H7 (cell line): ENCODE data around the gene AK8. TPM values are rescaled to one million over a fixed set of nuclear protein-coding genes. Genes with fewer than 3 reads are reported as not detected.

ENCODE experiments used
- DNase-seq: peaks from one replicate; pipeline ENCODE4 v3.0.0; 2012
- H3K27me3 ChIP-seq: 2 replicates; pipeline ENCODE4 v1.6.0; 2011; ENCODE audit warnings: mild to moderate bottlenecking, low read length; ENCODE audit not compliant: control insufficient read depth, insufficient read depth
- H3K36me3 ChIP-seq: replicated peaks from 2 replicates; pipeline ENCODE4 v1.5.1; 2011; ENCODE audit warnings: low read length; ENCODE audit not compliant: control insufficient read depth, insufficient read depth
- H3K4me3 ChIP-seq: 2 replicates; pipeline ENCODE4 v1.5.1; 2011; ENCODE audit warnings: low read depth, mild to moderate bottlenecking, control low read depth, low read length, moderate library complexity; ENCODE audit not compliant: insufficient read depth
- total RNA-seq: library from RNA; depleted of rRNA; stranded (reverse); fragments of >200 nt; shearing (Covaris generic); gene quantifications from 2 replicates; pipeline ENCODE4 v1.2.3, GENCODE V29; 2014

The AK8 gene
- total RNA-seq, 1 experiment from 2014 or later = 0.24 TPM

DNA sequence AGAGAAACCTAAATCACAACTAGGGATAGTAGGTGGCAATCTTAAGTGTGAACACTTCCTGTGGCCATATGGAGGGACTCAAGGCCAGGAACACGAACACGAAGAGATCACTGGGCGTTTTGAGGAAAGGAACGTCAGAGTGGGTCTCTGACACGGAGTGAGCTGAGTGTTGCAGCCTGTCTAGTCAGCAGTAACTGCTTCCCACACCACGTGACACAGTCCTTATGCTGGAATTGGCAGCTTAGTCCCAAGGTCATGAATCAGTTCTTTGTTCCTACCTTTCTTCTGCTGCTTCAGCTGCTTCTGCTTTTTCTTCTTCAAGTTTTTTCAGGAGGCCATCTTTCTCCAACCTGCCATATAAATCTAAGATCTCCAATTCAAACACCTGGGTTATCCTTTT lies 18.8 kb upstream of the AK8 start:
- no peaks in the 10 kb centered on the region for H3K27me3 ChIP-seq
- no peak for DNase-seq
- peaks cover 24% of the 10 kb centered on the region for H3K36me3 ChIP-seq
- H3K4me3 ChIP-seq = no peak overlapping the region

DNA sequence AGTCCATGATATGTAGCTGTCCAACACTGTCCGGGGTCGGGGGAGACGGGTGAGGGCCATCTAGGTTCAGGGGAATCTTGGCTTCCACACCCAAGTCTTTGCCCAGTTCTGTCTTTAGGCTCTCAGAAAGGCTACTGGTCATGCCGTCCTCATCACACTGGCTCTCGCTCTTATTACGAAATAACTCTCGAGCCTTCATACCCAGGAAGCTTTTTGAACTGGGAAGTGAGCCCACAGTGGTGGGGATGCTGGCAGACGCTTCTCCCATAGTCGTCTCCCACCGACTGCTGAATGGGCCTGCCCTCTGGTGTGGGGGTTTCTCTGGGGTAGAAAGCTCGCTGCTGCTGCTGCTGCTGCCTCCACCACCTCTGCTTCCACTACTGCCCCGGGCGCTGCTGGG lies 18.2 kb upstream of the AK8 start:
- Histone ChIP-seq H3K27me3 (no peaks in the 10 kb centered on the region), H3K36me3 (peaks cover 21% of the 10 kb centered on the region), H3K4me3 (no peak overlapping the region)
- no peak for DNase-seq

- peaks cover 13% of the 10 kb centered on the region for H3K36me3 ChIP-seq
- DNase-seq = no peak
- no peaks in the 10 kb centered on the region for H3K27me3 ChIP-seq
- no peak overlapping the region for H3K4me3 ChIP-seq
These were observed 17.1 kb upstream of the AK8 start for GRCh38 chr9:132894862-132895835.

DNA sequence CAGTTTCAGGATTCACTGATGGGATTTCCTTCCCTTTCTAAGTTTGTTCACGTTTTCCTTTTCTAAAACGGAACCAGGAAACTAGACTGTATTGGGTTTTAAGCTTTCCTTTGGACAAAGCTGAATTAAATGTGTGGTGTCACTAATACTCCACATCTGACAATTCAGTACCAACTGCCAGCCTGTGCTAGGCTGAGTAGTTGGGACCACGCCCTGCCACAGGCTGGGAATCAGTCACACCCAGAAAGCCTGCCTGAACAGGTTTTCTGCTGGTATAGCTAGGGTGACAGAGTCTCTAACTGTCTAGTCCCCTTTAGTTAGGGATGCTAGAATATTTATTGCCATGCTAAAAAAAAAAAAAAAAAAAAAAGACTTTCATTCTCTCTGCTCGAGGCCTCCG lies 16.3 kb upstream of the AK8 start:
- Histone ChIP-seq H3K36me3 (peaks cover 13% of the 10 kb centered on the region), H3K4me3 (no peak overlapping the region), H3K27me3 (no peaks in the 10 kb centered on the region)
- DNase-seq = no peak

DNA sequence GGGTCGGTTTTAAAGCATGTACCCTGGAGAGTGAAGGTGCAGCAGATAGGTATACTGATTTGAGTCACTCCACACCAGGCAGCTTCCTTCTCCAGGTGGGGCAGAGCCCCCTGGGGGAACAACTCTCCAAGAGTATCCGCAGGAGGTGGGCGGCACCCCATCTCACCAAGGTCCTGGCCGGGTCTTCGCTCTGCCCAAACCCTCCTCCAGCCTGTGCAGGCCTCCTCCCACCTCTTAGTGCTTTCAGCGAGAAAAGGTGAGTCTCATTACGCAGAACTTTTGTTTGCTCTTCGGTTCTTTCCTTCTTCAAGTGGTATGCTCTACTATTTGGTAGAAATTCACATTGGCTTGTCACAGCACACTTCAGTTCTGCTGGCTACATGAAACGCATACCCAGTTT lies 14.3 kb upstream of the AK8 start:
- no peaks in the 10 kb centered on the region for H3K27me3 ChIP-seq
- no peak for DNase-seq
- no peak overlapping the region for H3K4me3 ChIP-seq
- H3K36me3 ChIP-seq = peaks cover 8% of the 10 kb centered on the region

DNA sequence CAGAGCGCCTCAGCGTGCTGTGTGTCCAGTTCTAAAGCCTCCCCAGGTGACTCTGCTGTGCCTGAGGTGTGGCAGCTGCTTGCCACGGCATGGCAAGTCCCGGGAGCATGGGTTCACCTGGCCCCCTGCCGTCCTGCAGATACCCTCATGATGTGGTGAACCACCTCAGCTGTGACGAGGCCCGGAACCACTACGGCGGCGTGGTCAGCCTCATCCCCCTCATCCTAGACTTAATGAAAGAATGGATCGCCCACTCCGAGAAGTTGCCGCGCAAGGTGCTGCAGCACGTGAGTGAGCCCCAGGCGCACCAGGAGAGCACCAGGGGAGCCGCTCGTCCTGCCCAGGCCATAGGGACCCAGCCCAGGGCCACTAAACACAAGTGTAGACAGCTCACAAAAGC lies 10.1 kb upstream of the AK8 start:
- no peaks in the 10 kb centered on the region for H3K36me3 ChIP-seq
- no peak for DNase-seq
- H3K27me3 ChIP-seq = no peaks in the 10 kb centered on the region
- H3K4me3 ChIP-seq = no peak overlapping the region

GRCh38 chr9:132887181-132888120 lies 9.4 kb upstream of the AK8 start:
- H3K4me3 ChIP-seq = no peak overlapping the region
- no peaks in the 10 kb centered on the region for H3K27me3 ChIP-seq
- H3K36me3 ChIP-seq = no peaks in the 10 kb centered on the region
- no peak for DNase-seq

GRCh38 chr9:132886334-132886725 lies 8.2 kb upstream of the AK8 start:
- DNase-seq = no peak
- H3K27me3 ChIP-seq = no peaks in the 10 kb centered on the region
- no peaks in the 10 kb centered on the region for H3K36me3 ChIP-seq
- no peak overlapping the region for H3K4me3 ChIP-seq

DNA sequence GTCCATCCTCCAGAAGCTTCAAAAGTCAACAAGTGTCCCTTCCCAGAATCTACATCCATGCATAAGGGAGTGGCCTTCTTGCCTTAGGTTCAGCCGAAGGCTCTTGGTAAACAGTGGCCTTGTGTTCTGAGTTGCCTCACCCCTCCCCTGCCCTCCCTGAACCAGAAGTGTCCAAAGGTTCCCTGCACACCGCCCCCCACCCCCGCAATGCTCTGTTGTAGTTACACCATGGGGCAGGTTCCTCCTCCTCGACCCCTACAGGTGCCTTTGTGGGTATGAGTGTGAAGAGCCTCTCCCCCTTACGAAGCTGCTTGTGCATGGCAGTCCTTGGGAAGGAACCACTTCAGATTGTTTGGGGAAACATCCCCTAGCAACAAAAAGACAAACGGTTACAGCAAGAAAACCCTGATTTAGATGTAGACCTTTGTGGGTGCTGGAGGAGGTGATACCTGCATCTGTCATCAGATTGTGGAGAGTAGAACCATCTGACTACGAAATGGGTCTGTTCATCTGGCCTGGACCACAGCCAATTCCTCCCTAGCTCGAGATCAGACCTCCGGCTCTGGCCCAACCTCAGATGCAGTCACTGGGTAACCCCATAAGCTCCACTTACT lies 7.7 kb upstream of the AK8 start:
- no peaks in the 10 kb centered on the region for H3K36me3 ChIP-seq
- no peak overlapping the region for H3K4me3 ChIP-seq
- DNase-seq = no peak
- H3K27me3 ChIP-seq = no peaks in the 10 kb centered on the region

GRCh38 chr9:132883349-132884294 lies 5.5 kb upstream of the AK8 start:
- no peak for DNase-seq
- H3K36me3 ChIP-seq = no peaks in the 10 kb centered on the region
- H3K4me3 ChIP-seq = no peak overlapping the region
- peaks cover 7% of the 10 kb centered on the region for H3K27me3 ChIP-seq

- no peak for DNase-seq
- H3K27me3 ChIP-seq = peaks cover 14% of the 10 kb centered on the region
These were observed 4.5 kb upstream of the AK8 start for GRCh38 chr9:132882616-132883015.

GRCh38 chr9:132881826-132882225 lies 3.7 kb upstream of the AK8 start:
- no peak for DNase-seq
- no peak overlapping the region for H3K4me3 ChIP-seq
- no peaks in the 10 kb centered on the region for H3K36me3 ChIP-seq
- H3K27me3 ChIP-seq = peaks cover 22% of the 10 kb centered on the region

More at GRCh38 chr9:132882616-132883015, 4.5 kb upstream of the AK8 start:
- Histone ChIP-seq H3K36me3 (no peaks in the 10 kb centered on the region), H3K4me3 (no peak overlapping the region)

- no peaks in the 10 kb centered on the region for H3K36me3 ChIP-seq
- no peak overlapping the region for H3K4me3 ChIP-seq
- no peak for DNase-seq
- H3K27me3 ChIP-seq = peaks cover 26% of the 10 kb centered on the region
These were observed 2.2 kb upstream of the AK8 start for GRCh38 chr9:132880324-132880661.
